ENCODE data around the gene TBC1D1.

Gene TBC1D1

DNA sequence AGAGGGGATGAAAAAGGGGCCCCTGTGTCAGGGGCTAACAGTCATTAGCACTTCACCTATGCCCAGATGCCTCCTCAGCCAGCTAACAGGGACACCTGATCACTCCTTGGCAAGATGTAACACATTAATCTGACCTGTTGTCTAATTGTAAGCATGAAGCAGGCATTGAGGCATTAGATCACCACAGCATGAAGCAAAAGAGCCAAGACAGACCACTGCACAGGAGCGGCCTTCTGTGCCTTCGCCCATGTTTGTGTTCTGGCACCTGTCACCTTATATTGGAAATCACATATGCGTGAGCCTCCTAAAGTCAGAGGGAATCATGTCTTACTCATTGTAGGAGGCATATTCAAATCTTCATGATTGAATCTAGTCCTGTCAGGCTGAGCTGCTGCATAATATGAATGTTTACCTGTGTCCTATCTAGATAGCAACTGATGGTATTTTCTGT, 117.7 kb downstream of the TBC1D1 start:
- no peak overlapping the region for H2AFZ ChIP-seq (ENCODE audit: low read length)
- H3K79me2 ChIP-seq (ENCODE audit: low read length), result peaks cover 64% of the 10 kb centered on the region
- H4K20me1 ChIP-seq (ENCODE audit: insufficient read depth, low read length), result no peaks in the 10 kb centered on the region
- H3K9me2 ChIP-seq (replicated peaks; ENCODE audit: insufficient read depth, low read length), result no peaks in the 10 kb centered on the region
- no peaks in the 10 kb centered on the region for H3F3A ChIP-seq (ENCODE audit: insufficient read depth, low read length)
- no peak overlapping the region for H3K4me3 ChIP-seq (ENCODE audit: low read length)
- no peaks in the 10 kb centered on the region for H3K9me3 ChIP-seq (replicated peaks; ENCODE audit: insufficient read depth, low read length)
- no peak for TF ChIP-seq EZH2 (optimal IDR thresholded peaks at IDR 0.05; ENCODE audit: low read depth, low read length)
- no peak for TF ChIP-seq CTCF (IDR thresholded peaks at IDR 0.05; ENCODE audit: low read length)
- no peak for TF ChIP-seq EZH2phosphoT487 (IDR thresholded peaks at IDR 0.05; ENCODE audit: low read length)
- H3K27me3 ChIP-seq (replicated peaks; ENCODE audit: insufficient read depth, low read length), result no peaks in the 10 kb centered on the region
- H3K27ac ChIP-seq (ENCODE audit: low read length), result no peak overlapping the region
- no peak overlapping the region for H3K9ac ChIP-seq (ENCODE audit: low read length)
- H3K36me3 ChIP-seq (replicated peaks; ENCODE audit: insufficient read depth, low read length), result no peaks in the 10 kb centered on the region
- no peak overlapping the region for H3K4me2 ChIP-seq (ENCODE audit: low read depth, low read length)
- no peak for DNase-seq
- no peaks in the 10 kb centered on the region for H3K4me1 ChIP-seq (ENCODE audit: low read length)

DNA sequence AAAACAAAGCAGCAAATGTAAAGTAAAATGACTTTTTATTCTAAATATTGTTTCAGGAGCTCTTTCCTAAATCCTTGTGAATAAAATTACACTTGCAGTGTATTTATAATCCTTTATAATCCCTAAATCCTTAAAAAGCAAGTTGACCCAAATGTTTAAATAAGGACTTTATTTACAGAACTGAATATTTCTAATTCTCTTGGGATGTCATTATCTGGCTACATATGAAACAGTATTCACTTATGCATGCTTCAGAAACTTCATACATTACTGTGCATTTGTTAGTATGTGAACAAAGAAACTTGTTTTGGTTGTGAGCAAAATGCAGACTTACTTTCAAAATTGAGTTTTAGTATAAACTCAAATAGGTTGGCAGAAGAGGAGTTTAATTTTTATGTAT, 118.5 kb downstream of the TBC1D1 start:
- Histone ChIP-seq H3F3A (ENCODE audit: insufficient read depth, low read length) (no peaks in the 10 kb centered on the region), H3K36me3 (replicated peaks; ENCODE audit: insufficient read depth, low read length) (no peaks in the 10 kb centered on the region), H3K9ac (ENCODE audit: low read length) (no peak overlapping the region), H3K9me3 (replicated peaks; ENCODE audit: insufficient read depth, low read length) (no peaks in the 10 kb centered on the region), H4K20me1 (ENCODE audit: insufficient read depth, low read length) (no peaks in the 10 kb centered on the region), H3K27me3 (replicated peaks; ENCODE audit: insufficient read depth, low read length) (no peaks in the 10 kb centered on the region), H3K79me2 (ENCODE audit: low read length) (peaks cover 55% of the 10 kb centered on the region), H3K4me1 (ENCODE audit: low read length) (no peaks in the 10 kb centered on the region), H3K27ac (ENCODE audit: low read length) (no peak overlapping the region), H3K9me2 (replicated peaks; ENCODE audit: insufficient read depth, low read length) (no peaks in the 10 kb centered on the region), H3K4me2 (ENCODE audit: low read depth, low read length) (no peak overlapping the region), H3K4me3 (ENCODE audit: low read length) (no peak overlapping the region), H2AFZ (ENCODE audit: low read length) (no peak overlapping the region)
- no peak for DNase-seq
- no peak for TF ChIP-seq EZH2 (optimal IDR thresholded peaks at IDR 0.05; ENCODE audit: low read depth, low read length)
- no peak for TF ChIP-seq CTCF (IDR thresholded peaks at IDR 0.05; ENCODE audit: low read length)
- TF ChIP-seq EZH2phosphoT487 (IDR thresholded peaks at IDR 0.05; ENCODE audit: low read length), result no peak

GRCh38 chr4:38009949-38010348, 119.1 kb downstream of the TBC1D1 start:
- Histone ChIP-seq H3K9me3 (replicated peaks; ENCODE audit: insufficient read depth, low read length) (no peaks in the 10 kb centered on the region), H3K4me2 (ENCODE audit: low read depth, low read length) (no peak overlapping the region), H3K4me3 (ENCODE audit: low read length) (no peak overlapping the region), H4K20me1 (ENCODE audit: insufficient read depth, low read length) (no peaks in the 10 kb centered on the region), H2AFZ (ENCODE audit: low read length) (no peak overlapping the region), H3F3A (ENCODE audit: insufficient read depth, low read length) (no peaks in the 10 kb centered on the region), H3K9me2 (replicated peaks; ENCODE audit: insufficient read depth, low read length) (no peaks in the 10 kb centered on the region), H3K4me1 (ENCODE audit: low read length) (no peaks in the 10 kb centered on the region), H3K9ac (ENCODE audit: low read length) (no peak overlapping the region), H3K27ac (ENCODE audit: low read length) (no peak overlapping the region), H3K79me2 (ENCODE audit: low read length) (peaks cover 50% of the 10 kb centered on the region), H3K27me3 (replicated peaks; ENCODE audit: insufficient read depth, low read length) (no peaks in the 10 kb centered on the region), H3K36me3 (replicated peaks; ENCODE audit: insufficient read depth, low read length) (no peaks in the 10 kb centered on the region)
- no peak for DNase-seq
- TF ChIP-seq EZH2 (optimal IDR thresholded peaks at IDR 0.05; ENCODE audit: low read depth, low read length), result no peak
- TF ChIP-seq CTCF (IDR thresholded peaks at IDR 0.05; ENCODE audit: low read length), result no peak

Data from MM.1S (cell line).